Right ventricle myocardium superior (tissue), 1 donor: Measurements from ENCODE around the gene KIRREL1. TPM values are rescaled to one million over a fixed set of nuclear protein-coding genes. Genes with fewer than 3 reads are reported as not detected.

Source experiments
- ATAC-seq: fragments of 200-7000 bp; cut with Tn5 transposase; one replicate; pipeline ENCODE4 v1.9.1; 2020; ENCODE audit warnings: mild to moderate bottlenecking; ENCODE audit not compliant: poor library complexity
- DNase-seq: peaks from one replicate; pipeline ENCODE4 v3.0.0-alpha.2; 2020
- intact Hi-C: fragments of 100-400 bp; cut with DNase I; formaldehyde crosslinking; loops from one replicate; pipeline ENCODE4 v1.11.2; 2022
- total RNA-seq: library from RNA; stranded (reverse); fragmentation: NEBNext Ultra II Directional; extraction: Animal tissue kit (Norgen Biotek cat#: 25700); gene quantifications from one replicate; pipeline ENCODE4 v1.2.1, GENCODE V29; 2021
- donor health status: DM: no; HTN: yes; CAD: no; lungs with severe emphysema.

The KIRREL1 gene
- total RNA-seq, 1 donor from 2014 or later: 9.5 TPM

GRCh38 chr1:158147869-158148268 is 154.4 kb downstream of the KIRREL1 start:
- DNase-seq: no peak
- intact Hi-C loops: no loop called here
- no peak for ATAC-seq

DNA sequence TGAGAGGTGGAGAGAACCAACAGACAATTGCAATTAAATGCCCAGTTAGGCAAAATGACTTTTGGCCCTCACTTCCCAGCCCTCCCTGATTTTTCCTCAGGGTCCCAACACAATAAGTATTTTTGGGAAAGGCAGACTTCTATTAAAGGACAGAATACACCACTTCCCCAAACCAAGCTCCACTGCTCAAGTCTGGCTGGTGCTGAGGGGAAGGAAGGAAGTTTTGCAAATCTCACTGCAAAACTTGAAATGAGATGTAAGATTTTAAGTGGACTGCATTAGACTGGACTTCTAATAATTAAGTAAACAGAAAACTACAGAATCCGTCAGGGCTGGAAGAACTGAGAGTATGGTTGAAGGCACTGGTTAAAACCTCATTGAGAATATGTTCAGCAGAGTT is 155.0 kb downstream of the KIRREL1 start:
- intact Hi-C loops: no loop called here
- no peak for DNase-seq
- ATAC-seq: no peak

- intact Hi-C loops: no loop called here
- peak; percentile 62 for DNase-seq
- ATAC-seq: peak; percentile 8
Measured at GRCh38 chr1:158149175-158149574, 155.7 kb downstream of the KIRREL1 start.

Other genes with a start within 250 kb of the KIRREL1 start
- not detected for gene FCRL2, start 216.5 kb upstream of the KIRREL1 start, total RNA-seq
- gene FCRL1, start 173.5 kb upstream of the KIRREL1 start, total RNA-seq: not detected
- 4.9 TPM for gene CD5L, start 151.8 kb upstream of the KIRREL1 start, total RNA-seq
- gene CD1D, start 187.2 kb downstream of the KIRREL1 start, total RNA-seq: 1.2 TPM